NCI-H524 treated with DMSO at 0.1 percent for 48 hours (cell line): Measurements from ENCODE around the gene C1QL2.

Experiments used
- DNase-seq: peaks from one replicate; lab custom pipeline; 2025; lab: John Stamatoyannopoulos, UW

C1QL2 gene

DNA sequence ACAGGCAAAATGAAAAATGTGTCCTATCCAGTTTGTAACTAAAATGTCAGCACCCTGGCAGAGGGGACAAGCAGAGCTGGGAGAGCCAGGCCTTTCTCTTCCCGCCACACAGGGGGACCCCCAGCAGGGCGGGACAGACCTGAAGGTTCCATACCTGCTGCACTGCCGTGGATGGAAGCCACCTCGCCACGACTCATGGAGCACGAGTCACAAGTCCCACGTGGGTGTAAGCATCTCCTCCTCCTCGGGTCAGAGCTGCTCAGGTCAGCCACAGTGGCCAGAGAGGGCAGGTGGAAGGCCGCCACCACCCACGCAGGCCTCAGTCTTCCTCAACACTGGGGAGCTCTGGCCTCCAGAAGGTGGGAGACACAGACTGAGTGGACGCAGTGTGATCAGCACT, 21.0 kb downstream of the C1QL2 start:
- DNase-seq, result no peak

DNA sequence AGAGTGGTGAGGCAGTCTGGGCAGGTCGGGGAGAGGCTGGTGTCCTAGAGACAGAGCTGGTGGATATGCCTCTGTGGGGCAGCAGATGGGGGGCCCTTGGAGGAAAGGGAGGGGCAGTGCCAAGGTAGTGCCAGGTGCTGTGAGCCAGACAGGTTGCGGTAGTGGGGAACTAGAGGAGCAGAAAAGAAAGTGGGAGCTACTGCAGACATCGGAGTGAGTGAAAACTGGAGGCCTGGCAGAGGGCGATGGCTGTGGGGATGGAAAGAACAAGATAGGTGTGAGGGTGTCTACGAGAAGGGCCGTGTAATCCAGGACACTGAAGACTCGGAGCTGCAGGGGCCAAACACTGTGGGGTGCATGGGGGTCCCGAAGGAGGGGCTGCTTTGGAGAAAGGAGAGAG, 21.7 kb downstream of the C1QL2 start:
- DNase-seq, result no peak

DNA sequence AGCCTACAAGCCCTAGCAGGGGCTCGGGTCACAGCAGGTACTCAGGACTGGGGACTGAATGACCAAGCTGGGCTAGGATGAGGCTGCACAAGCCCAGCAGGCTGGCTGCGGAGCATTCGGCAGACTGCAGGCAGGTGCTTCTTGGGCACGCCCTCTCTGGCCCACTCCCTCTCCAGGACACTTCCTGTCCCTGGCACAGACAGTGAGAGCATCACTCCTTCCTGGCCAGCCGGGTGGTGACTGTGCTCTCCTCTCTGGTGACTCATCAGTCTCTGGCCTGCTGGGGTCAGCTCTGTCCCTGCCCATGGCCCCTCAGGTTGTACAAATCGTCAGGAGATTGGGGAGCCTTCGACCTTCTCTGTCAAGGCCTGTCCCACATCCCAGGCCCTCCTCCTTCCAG, 22.5 kb downstream of the C1QL2 start:
- DNase-seq, result no peak

DNA sequence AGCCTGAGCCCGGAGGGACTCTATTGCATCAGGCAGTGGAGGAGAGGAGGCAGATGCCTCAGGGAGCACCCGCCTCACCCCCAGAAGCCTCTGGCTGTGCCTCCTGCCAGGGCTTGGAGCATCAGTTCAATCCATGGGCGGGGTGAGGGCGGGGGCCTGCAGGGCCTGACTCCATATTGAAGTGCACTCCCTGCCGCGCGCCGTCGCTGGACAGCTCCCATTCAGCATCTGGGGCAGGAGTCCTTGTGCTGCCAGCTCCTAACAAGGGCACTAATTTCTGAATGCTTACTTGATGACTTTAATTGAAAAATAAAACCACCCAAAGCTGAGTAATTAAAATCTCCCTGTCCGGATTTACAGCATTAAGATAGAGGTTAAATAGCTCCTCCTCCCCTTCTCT, 23.8 kb downstream of the C1QL2 start:
- no peak for DNase-seq

DNA sequence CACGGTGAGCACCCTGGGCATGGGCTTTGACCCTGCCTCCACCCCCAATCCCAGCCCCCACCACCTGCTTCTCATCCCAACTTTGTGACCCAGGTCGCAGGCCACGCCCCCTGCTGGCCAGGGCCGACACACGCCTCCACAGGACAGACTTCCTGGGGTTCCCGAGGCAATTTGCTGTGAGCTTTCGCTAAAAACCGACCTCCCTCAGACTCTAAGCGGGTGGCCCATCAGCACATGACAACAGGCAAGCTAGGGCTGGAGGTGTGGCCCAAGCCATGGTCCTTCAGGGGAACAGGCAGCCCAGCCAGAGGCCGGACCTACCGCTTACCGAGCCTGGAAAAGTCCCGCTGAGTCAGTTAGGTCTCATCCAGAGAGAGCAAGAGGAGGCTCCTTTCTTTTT, 31.9 kb downstream of the C1QL2 start:
- DNase-seq, result no peak

DNA sequence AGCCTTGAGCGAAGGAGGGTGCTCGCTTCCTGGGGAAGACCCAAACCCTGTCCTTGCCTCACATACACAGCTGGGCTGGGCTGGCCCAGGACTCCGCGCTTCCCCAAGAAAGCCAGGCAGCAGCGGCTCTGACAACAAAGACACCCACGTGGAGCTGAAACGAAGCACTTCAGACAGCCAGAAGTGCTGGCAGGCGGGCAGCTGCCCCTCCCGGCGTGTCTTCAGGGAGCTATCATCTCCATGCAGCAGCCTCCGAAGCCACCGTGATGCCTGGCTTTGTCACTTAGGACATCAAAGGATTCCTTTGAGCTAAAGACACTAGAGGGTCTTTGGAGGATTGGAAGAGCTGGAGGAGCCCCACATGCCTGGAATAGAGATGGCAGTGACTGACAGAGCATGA, 35.2 kb downstream of the C1QL2 start:
- no peak for DNase-seq

DNA sequence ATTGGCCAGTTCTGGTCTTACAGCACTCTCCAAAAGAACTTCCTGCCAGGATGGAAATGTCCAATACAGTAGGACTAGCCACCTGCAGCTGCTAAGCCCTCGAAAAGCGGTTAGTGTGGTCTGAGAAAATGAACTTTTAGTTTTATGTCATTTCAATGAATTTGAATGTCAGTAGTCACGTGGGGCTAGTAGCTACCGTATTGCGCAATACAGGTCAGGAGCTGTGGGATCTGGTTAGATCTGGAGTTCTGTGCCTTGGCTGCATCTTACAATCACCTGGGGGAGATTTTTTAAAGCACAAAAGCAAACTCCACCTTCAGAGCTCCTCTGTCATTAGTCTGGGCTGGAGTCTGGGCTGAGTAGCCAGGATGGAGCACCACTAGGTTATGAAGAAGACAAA, 35.9 kb downstream of the C1QL2 start:
- no peak for DNase-seq

DNA sequence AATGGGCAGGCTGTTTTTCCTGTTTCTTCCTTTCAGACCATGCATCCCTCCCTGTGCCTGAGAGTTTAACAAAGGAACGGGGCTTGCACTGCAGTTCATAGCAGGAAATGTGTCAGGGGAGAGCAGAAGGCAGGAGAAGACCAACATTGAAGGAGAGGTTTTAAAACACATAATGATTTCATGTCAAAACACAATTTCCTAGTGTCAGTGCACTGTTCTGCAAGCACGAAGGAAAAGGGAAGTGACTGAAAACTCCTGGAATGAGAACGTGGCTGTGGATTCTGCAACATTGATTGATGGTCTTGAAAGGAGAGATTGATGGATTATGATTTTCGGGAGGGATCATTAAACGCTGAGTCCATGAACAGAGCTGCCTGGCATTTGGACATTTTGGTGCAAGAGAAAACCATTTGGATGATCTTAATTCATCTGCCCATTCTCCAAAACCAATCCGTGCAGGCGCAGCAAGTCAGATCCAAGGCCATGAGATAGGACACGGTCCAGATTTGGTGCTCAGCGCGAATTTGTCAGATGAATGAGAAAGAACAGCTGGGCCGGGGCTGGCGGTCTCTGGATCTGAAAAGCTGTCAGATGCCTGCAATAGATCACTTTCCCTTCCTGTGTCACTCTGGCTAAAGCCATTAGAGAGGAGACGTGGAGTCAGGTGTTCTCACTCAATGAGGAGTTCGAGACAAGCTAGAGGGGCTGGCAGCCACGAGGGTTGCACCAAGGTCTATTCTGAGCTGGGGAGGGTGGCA, 38.4 kb downstream of the C1QL2 start:
- DNase-seq, result no peak

DNA sequence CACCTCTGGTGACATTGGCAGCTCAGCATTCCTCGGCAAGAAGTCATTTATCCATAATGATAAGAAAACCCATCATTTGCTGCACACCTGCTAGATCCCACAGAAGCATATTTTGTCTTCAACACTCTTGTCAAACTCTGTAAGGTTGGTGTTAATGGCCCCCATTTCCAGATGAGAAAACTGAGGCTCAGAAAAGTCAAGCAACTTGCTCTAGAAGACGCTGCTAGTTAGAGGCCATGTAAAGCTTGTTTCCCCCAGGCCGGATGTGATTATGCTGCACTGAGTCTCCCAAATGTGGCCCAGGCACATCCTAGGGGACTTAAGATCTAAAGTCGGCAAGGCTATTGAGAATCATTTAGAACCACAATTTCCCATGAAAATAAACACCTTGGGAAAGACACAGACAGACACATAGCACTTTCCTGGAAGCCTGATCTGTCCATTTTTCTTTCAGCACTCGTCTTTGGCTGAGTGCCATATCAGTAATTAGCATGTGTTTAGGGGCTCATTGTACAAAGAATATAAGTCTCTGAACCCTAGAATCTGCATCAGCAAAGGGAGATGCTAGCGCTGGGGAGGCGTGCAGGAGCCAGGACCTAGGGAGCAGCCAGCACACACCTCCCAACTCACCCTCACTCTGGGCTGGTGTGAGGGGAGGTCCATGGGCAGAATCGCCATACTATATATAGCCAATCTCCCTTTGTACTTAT, 39.3 kb downstream of the C1QL2 start:
- no peak for DNase-seq

DNA sequence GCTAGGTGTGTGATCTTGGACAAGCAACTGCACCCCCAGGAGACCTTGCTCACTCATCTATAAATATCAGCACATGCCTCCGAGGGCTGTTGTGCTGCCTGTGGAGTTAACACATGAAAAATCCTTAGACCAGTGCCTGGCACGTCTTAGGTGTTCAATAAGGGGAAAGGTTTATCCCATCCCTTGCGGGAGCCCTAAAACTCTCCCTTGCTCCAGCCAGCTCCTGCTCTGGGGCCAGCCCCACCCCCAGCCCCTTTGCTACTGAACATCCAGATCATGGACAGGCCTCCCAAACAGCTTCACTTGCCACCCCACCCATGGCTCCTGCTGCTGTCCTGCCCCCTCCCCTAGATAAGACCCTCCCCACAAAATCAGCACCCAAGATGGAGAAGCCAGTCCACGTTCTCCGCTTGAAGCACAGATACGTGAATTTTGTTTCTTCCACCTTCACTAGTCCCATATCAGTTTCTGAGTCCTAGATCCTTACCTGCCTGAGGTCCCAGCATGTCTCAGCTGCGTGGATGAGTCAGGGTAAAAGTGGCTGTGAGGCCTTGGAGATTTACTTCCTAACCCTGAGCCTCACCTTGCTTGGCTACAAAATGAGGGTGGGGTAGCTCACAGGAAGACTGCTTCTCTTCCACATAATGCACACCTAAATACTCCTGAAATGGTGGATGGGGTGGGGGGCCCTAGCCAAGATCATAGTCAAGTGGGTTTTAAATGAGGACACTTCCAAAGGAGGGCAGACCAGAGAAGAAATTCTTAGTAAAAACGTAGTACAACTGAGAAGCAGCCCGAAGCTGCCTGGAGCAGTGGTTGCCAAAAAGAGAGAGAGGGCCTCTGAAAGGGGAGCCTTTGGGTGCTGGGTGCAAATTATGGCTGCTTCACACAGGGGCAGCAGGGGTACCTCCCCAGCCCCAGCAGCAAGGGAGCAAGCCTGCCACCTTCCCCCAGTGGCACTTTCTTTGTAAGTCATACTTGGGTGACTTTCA, 40.4 kb downstream of the C1QL2 start:
- no peak for DNase-seq

DNA sequence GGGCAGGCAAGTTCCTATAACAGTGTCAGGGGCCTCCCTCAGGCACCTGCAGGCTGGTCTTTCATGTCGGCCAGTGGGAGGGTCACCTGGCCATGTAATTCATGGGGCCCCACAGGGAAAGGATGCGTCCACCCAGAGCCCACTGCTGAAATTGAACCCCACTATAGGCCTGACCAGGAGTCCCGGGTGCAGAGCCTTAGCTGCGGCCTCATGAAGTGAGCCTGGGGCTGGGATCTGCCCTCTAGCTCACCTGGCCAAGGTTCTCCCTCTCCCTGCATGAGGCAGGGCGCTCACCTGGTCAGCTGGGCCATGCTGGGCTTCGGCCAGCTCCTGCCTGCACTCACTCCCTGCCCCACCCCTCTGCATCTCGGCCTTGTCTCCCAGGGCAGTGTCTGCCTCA, 41.1 kb downstream of the C1QL2 start:
- no peak for DNase-seq

DNA sequence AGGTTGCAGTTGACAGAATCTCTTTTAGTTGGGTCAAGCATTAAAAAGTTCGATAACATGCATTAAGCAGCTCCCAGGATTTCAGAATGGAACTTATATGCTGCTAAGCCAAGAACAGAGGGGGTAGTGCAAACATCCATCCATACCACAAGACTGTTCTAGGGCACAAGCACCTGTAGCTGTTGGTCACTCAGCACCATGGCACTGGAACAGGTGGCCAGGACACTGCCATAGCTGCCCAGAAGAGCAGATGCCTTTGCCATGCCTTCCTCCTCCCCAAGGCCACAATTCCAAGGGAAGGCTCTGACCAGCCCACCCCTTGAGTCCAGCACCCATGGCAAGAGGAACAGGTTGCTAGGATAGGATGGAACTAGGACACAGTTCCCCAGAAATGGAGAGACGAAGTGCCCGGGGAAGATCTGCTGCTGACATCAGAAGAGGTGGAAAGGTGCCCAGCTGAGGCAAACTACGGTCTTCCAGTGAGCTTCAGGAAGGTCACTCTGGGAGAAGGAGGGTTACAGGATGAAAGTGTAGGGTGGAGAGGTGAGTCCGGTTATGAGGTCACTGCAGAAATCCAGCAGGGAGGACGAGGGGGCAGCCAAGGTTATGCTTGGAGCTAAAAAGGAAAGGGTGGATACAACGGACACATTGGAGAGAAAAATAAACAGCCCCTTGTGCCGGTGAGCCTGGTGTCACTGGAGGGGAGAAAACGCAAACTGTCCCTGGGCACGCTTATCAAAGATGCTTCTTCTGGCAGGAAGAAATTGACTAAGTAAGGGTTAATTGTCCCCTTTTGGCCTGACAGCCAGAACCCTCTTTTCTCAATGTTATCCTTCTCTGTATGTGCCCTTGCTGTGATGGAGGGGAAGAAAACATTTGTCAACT, 41.9 kb downstream of the C1QL2 start:
- no peak for DNase-seq

DNA sequence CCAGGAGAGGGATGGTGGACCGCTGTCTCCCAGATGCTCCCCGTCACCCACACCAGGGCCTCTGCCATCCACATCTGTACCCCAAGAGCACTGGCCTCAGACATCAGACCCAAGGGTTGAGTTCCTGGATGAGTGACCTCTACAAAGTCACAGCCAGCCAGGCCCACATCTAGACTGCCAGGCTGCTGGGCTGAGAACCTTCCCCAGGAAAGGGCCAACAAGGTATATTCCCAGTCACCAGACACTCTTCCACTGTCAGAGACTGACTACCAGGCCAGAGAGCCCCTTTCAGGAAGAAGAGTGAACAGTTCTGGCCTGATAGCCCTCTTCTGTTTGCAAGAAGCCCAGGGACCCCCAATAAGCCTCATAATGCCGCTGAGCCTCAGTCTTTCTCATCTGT, 44.3 kb downstream of the C1QL2 start:
- no peak for DNase-seq

DNA sequence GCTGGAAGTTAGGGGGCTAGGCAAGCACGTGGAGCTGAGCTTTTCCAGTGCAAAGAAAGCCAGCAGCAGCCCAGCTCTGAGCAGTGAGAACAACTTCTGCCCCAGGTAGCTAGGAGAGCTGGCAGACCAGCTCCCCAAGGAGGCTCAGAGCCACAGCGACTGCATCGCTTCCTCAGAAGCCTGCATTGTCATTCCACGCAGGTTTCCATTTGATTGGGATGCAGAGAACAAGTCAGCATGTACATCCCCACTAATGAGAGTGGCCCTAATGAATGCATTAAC, 45.1 kb downstream of the C1QL2 start:
- DNase-seq, result no peak

DNA sequence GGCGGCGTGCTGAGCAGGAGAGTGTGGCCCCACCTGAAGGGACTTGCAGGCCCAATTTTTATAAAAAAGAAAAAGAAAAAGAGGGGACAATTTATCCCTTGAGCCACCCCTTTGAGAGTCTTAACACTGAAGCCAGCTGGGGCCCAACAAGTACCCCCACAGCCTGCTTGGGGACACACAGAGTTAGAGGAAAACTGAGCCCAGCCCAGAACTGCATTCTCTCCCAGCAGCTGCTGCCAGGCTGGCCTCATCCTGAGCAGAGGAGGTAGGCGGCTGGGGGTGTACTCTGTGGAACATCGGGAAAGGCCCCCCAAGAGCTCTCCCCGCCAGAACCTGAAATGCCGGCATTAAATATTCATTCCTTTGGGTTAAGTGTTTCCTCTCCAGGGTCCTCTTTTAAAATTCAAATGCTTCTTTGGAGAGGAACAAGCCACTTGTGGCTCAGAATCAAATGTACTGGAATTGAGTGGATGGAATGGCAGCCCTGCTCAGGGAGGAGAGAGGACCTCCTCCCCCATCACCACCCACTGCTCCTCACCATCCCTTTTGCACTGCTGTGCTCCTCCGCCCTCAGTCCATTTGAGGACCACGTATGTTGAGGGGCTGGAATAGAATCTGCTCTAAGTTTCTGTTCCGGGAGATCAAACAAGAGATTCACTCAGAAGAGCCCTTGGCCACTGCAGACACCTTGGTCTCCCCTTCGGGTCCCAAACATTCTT, 45.6 kb downstream of the C1QL2 start:
- DNase-seq, result no peak

DNA sequence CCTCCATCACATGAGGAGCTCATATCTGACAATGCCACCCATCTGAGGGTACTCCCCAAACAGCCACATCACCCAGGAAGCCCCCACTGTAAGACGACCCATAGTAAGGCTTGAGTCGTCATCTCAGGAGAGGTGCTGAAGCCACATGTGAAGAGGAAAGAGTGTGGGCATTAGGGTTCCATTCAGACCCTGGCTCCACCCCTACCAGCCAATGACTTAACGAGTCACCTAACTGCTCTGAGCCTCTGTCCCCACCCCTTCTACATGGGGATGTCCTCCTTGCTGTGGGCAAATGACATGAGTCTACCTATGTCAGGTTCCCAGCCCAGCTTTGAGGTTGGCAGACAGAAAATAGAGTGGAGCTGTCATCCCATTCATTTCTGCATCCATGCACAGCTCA, 46.3 kb downstream of the C1QL2 start:
- no peak for DNase-seq

DNA sequence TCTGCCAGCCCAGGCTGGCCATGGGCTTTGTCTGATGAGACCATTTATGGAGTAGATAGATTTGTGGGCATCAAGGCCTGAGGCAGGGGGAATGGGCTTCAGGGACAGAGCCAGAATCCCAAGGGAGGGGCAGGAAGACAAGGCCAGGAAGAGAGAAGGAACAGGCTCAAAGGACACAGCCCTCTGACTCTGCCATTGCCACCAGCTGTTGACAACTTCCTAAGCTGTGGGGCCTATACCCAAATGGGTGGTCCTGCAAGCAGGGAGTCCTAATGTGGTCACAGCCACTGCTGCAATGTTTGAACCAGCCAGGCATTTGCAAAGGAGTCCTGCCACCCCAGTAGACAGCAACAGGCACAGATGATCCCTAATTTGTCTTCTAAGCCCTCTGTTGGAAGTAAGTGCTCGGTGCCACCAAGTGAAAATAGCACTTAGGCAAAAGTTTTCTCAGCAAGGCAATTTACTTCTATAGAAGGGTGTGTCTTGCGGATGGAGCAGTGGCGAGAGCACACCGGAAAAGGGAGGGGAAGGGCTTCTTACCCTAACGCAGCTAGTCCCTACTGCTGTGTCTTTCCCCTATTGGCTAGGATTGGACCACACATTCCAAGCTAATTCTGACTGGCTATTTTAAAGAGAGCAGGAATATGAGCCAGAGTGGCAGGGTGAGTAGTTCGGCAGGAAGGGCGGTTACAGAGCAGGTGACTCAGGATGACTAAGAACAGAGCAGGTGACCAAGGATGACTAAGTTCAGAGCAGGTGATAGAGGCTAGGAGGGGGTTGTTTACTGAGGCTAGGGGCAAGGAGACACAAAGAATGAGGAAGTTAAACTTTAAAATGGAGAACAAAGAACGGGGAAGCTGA, 47.2 kb downstream of the C1QL2 start:
- DNase-seq, result no peak

DNA sequence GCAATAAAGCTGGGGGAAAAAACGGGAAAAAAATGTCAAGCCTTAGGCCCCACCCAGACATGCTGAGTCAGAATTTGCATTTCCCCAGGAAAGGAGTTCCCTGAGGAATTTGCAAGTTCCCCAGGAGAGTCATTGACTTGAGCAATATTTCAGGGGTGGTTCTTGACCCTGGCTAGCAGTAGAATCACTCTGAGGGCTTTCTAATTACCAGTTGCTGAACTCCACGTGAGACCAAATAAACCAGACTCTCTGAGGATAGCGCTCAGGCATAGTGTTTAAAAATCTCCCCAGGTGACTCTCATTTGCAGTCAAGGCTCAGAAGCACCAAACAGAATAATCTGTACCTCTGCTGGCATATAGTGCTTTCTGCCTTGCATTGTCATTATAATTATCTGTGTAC, 48.7 kb downstream of the C1QL2 start:
- DNase-seq, result no peak

DNA sequence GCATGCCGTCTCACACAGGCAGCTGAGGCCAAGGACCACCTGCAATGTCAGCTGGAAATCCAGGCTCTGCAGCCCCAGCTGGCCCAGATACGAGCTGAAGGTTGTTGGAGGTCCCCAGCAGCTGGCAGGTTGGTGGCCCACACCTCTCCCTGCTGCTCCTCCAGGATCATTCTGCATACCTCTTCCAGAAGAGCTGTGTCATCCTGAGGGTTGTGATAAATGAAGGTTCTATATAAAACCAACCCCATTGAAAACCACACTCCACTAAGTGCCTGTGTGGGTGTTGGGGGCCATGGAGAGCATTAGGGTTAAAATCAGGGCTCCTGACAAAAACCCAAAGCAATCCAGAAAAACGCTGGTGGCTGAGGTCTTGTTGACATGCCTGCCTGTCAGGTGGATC, 50.4 kb downstream of the C1QL2 start:
- no peak for DNase-seq

DNA sequence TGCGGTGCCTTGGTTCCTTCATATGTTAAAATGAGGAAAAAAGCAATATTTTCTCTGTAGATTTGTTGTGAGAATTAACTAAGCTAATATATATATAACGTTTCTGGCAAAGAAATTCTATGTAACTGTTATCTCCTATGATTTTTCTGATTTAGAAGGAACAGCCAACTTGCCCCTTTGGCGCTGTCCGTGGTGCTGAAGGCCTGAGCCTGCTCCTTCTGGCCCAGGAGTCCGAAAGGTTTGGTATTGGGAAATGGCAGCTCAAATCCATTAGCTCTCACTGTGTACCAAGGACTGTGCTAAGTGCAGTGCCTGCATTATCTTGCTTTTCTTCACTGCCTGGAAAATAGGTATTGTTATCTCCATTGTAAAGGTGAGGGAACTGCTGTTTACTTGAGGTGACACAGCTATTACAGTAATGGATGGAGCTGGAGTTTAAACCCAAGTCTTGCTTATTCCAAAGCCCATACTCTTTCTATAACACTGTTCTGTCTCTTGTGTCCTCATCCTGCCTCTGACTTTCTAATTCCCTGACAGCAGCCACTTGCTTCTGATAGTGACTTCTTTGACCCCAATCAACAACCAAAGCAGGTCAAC, 52.2 kb downstream of the C1QL2 start:
- DNase-seq, result no peak
